ENCODE data around the gene LTBP2. TPM values are rescaled to one million over a fixed set of nuclear protein-coding genes. Genes with fewer than 3 reads are reported as not detected.

The LTBP2 gene
- polyA plus RNA-seq, 1 donor, result 5.4 TPM

DNA sequence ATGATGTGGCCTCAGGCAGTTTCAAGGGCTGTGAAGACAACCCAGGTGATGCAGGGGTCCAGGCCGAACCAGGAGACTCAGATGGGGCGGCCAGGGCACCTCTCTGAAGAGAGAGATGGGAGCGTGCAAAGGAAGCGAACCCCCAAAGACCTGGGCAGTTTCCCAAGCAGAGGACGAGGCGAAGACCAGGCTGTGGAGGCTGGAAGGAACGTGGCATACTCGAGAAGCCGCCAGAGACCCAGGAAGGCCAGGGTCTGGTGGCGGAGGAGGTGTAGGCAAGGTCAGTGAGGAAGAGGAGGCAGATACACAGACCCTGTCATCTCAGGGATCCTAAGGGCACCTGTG, 24.7 kb downstream of the LTBP2 start:
- no peak for DNase-seq

- no peak for DNase-seq
Measured at GRCh38 chr14:74586681-74587362, 25.2 kb downstream of the LTBP2 start.

- no peak for DNase-seq
Measured at GRCh38 chr14:74585406-74586335, 26.4 kb downstream of the LTBP2 start.

DNA sequence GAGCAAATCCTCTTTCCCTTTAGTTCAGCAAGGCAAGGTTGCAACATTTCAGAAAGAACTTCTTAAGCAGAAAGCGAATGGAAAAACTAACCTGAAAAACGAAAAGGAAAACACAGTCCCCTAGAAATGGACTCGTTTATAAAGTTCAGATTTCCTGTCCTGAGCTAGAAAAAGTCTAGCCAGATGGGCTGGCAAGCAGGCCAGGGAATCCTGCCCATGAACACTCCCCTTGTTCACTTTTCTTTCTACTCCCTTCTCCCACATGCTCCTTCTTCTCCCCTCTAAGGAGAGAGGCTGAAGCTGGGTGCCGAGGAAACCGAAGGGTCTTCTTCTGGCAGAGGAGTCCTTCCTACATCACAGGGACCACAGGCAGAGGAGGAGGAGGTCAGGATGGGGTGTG, 27.1 kb downstream of the LTBP2 start:
- DNase-seq, result no peak

DNA sequence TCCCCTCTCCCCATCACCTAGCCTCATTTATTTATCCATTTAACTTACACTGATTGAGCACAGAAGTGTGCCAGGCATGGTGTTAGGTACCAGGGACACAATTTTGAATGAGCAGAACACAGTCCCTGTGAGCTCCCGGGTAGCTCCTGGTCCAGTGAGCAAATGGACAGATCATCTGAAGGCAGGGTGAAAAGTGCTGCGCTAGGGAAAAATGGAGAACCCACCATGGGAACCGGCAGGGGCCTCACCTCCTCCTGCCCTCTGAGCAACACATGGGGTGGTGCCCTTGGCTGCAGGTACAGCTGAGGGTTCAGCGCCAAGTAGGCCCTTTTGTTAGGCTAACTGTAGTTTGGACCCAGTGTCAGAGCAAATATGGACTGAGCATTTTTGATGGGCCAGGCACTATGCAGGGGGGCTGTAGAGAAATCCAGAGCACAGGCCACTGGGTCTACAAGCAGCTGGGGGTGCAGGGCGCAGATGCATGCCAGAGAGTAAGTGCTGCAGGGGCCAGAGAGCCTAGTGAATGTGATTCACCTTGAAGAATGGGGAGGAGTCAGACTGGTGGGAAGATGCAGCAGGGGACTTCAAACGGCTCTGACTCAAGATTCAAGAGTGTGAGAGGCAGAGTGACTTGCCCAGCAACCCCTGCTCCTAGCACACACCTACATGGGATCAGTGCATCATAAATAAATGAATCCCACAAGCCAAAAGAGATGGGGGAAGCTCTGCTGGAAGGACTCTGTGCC, 28.2 kb downstream of the LTBP2 start:
- no peak for DNase-seq

DNA sequence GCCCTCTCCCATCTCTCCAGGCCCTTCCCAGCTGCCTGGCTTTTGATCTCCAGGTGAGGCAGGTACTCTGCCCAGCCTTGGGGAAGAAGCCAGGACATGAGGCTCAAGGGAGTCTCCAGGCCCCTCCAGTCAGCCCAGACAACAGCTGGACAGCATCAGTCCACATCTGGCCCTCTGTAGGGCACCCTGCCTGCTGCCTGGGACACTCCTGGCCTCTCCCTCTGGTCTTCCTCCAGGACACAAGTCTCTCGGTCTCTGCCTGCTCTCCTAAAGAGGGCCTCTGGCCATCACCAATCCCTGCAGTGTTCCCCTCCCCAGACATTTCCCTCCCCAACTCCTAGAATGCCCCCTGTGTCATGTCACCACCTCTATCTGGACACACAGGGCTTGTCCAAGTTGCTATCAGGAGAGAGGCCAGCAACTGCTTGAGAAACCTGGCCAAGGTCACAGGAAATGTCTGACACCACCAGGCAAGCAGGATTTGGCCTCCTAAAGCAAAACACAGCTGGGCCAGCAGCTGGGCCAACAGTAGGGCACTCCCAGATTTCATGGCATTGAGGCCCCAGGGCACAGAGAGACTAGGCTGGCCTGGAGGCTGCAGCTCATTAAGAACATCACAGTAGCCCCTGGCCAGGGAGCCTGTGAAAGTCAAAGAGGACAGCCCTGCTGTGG, 29.0 kb downstream of the LTBP2 start:
- no peak for DNase-seq

GRCh38 chr14:74580275-74580672, 31.8 kb downstream of the LTBP2 start:
- DNase-seq, result no peak

GRCh38 chr14:74579447-74580274, 32.4 kb downstream of the LTBP2 start:
- DNase-seq, result no peak

GRCh38 chr14:74578479-74578878, 33.6 kb downstream of the LTBP2 start:
- DNase-seq, result no peak

- DNase-seq, result no peak
Measured at GRCh38 chr14:74577948-74578275, 34.1 kb downstream of the LTBP2 start.

- DNase-seq, result no peak
Measured at GRCh38 chr14:74577247-74577947, 34.6 kb downstream of the LTBP2 start.

DNA sequence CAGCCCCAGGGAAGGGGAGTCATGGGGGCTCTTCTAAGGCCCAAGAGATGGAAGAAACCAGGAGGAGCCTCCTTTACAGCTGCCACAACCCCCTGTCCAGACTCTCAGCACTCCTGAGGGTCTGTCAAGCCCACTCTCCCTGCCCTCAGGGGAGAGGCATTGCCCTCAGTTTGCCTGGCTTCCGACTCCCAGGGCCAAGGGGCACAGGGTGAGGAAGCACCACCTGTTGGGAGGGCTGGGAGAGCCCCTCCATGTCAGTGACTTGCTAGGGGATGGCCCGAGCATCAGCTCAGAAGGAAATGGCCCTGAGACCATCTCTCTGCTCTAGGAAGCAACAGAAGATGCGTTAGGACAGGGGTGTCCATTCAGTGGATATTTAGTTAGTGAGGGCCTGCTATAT, 36.1 kb downstream of the LTBP2 start:
- DNase-seq, result no peak

- no peak for DNase-seq
Measured at GRCh38 chr14:74575507-74575906, 36.5 kb downstream of the LTBP2 start.

DNA sequence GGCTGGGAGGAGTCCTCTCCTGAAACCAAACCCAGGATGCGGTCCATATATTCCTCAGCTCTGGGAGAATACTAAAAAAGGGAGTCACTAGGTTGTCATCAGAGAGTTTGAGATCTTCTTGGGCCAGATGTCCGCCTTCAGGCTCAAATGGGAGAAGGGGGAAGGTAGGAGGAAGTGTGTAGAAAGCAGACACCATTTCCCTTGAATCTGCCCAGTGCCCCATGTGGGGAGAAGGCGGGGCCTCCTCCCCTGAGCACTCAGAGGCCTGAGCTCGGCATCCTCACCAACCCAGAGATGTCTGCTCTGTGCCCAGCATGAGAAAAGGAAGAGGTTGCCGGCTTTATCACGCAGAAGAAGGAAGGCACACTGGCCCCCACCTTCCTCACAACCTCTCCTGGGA, 37.3 kb downstream of the LTBP2 start:
- no peak for DNase-seq

DNA sequence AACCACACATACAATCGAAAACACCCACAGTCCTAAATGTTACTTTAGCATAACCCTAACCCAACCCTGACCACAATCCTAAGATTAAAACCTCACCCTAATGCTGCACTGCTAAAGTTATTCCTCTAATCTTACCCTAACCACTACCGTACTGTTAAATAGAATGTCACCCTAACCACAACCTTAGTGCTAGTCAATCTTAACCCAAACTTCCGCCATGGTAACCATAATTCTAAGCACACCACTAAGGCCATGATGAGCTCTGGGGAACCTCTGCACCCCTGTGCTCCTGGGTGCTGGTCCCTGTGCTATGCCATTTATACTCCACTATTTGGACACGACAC, 38.0 kb downstream of the LTBP2 start:
- DNase-seq, result no peak

DNA sequence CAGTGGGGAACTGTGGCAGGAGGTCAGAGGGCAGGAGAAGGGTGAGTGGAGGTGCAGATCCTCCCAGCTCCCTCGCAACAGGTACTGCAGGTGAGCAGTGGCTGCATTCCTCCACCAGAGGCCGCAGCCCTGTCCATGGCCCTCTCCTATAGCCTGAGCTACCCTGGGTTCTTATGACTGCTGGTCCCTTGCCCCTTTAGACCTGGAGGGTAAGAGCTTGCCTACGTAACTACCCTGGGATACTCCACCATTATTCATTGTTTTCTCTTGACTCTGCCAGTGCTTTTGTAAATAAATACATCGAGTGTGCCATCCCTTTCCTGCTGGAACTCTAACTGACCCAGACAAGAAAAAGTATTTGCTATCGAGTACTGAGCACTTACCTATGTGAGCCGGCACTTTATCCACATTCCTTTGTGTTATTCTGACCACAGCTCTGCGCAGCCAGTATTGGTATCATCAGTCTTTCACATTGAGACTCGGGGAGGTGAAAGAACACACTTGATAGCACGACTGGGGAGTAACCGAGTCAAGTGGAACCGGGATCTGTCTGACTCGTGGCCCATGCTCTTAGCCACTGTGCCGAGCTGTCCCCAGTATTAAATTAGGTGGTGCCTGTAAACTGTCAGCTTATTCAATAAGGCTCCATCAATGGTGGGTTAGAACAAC, 38.5 kb downstream of the LTBP2 start:
- DNase-seq, result no peak

DNA sequence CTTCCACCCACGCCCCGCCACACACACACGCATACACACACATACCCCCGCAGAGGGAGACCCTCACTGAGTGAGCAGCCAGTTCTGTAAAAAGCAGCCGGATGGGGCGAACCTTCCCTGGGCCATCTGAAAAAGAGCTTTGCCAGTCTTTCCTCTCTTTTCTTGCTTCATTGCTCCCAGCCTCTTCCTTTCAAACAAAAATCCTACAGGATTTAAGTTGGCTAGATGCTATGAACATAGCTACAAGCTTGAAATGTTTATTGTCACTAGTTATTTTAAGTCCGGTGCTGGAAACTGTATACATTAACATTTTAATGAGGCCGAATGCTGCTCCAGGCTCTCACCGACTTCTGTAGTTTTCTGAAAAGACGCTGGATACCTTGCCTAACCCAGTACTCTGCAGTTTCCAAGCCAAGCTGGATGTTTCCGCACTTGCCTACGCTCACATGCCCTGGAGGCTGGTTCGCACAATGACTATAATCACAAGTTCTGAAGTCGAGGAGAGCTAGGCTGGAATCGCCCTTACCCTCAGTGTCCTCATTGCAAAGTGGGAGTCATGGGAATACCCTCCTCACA, 39.2 kb downstream of the LTBP2 start:
- DNase-seq, result no peak

DNA sequence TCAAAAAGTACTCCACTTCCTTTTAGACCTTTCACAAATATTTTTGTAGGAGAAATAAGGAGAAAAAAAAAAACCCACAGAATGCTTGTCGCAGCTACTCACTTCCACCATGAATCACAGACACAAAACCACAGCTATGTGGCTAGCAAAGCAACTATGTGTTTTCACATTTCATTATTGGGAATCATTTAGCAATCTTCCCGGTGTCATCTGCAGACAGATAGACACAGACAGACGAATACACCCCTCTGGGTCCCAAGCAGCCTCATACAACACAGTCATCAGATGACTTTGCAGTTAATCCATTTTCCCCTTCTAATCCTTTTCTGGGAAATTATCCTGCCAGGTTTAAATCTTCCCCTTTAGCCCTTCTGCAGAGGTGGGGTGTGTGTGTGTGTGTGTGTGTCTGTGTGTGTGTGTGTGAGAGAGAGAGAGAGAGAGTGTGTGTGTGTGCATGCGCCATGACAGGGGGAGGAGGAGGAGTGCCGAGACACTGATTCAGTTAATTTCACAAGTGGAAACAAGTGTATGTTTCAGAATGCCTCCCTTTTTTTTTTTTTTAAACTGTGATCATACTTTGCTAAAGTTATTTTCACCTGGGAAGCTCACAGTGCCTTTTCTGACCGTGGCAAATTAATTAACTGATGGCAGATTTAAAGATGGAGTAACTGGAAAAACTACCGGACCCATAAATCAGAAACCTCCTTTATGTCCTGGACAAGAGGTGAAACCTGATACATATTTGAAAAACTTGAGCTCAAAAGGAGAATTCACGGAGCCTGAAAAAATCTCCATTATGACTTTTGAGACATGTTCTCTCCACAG, 39.9 kb downstream of the LTBP2 start:
- no peak for DNase-seq

- DNase-seq, result no peak
Measured at GRCh38 chr14:74571441-74571841, 40.6 kb downstream of the LTBP2 start.

DNA sequence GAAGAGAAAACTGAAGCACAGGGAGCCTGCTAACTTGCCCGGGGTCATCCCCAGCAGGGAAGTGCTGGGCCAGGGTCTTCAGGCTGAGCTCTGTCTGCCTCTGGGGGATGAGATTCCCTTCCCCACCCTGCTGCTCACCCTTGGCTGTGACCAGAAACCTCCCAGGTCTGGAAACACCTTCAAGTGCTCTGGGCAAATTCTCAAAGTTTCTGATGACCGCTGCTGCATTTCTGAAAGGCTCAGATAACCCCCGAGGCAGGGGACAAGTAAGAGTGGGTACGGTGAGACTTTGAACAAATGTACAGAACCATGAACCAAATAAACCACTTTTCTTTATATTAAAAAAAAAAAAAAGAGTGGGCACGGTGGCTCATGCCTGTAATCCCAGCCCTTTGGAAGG, 41.3 kb downstream of the LTBP2 start:
- no peak for DNase-seq

All from hindlimb muscle (tissue), 1 donor.